SK-N-SH treated with all-trans-retinoic acid at 6 μM for 48 hours (cell line): ENCODE measurements around the gene NLRP8.

Source experiments
- ATAC-seq: fragments of 200-7000 bp; cut with Tn5 transposase; 3 replicates; pipeline ENCODE4 v1.9.1; 2020; ENCODE audit warnings: mild to moderate bottlenecking, moderate library complexity
- ARNTL ChIP-seq: fragments of 450-650 bp; formaldehyde crosslinking; IDR thresholded peaks from 2 replicates; pipeline ENCODE4 v1.5.0; 2020; ENCODE audit warnings: low read depth, mild to moderate bottlenecking, moderate library complexity, borderline replicate concordance
- BACH2 ChIP-seq: fragments of 250-450 bp; sonication (Bioruptor Pico); IDR thresholded peaks from 2 replicates; pipeline ENCODE4 v1.9.0; 2021; ENCODE audit warnings: mild to moderate bottlenecking, borderline replicate concordance
- CREB5 ChIP-seq: fragments of 250-450 bp; sonication (Bioruptor Pico); IDR thresholded peaks from 2 replicates; pipeline ENCODE4 v1.5.1; 2020; ENCODE audit warnings: low read depth, mild to moderate bottlenecking, moderate library complexity
- CSDC2 ChIP-seq: fragments of 250-450 bp; sonication (Bioruptor Pico); IDR thresholded peaks from 2 replicates; pipeline ENCODE4 v1.5.0; 2020; ENCODE audit warnings: mild to moderate bottlenecking, moderate library complexity
- ESRRG ChIP-seq: fragments of 250-450 bp; sonication (Bioruptor Pico); IDR thresholded peaks from 2 replicates; pipeline ENCODE4 v1.6.1; 2021; ENCODE audit warnings: mild to moderate bottlenecking
- GLIS3 ChIP-seq: fragments of 250-450 bp; sonication (Bioruptor Pico); IDR thresholded peaks from 2 replicates; pipeline ENCODE4 v1.5.0; 2020; ENCODE audit warnings: mild to moderate bottlenecking, moderate library complexity
- PATZ1 ChIP-seq: fragments of 250-450 bp; sonication (Bioruptor Pico); IDR thresholded peaks from 2 replicates; pipeline ENCODE4 v1.8.0; 2020; ENCODE audit warnings: mild to moderate bottlenecking, moderate library complexity, borderline replicate concordance
- PPARA ChIP-seq: fragments of 250-450 bp; sonication (Bioruptor Pico); IDR thresholded peaks from 2 replicates; pipeline ENCODE4 v1.5.0; 2020; ENCODE audit warnings: mild to moderate bottlenecking, borderline replicate concordance
- RARB ChIP-seq: fragments of 250-450 bp; sonication (Bioruptor Pico); IDR thresholded peaks from 2 replicates; pipeline ENCODE4 v1.8.0; 2021; ENCODE audit warnings: mild to moderate bottlenecking, moderate library complexity
- SNAI2 ChIP-seq: fragments of 250-450 bp; sonication (Bioruptor Pico); IDR thresholded peaks from 2 replicates; pipeline ENCODE4 v1.5.0; 2020; ENCODE audit warnings: mild to moderate bottlenecking, moderate library complexity
- TCF4 ChIP-seq: fragments of 250-450 bp; sonication (Bioruptor Pico); IDR thresholded peaks from 2 replicates; pipeline ENCODE4 v1.8.0; 2021; ENCODE audit warnings: mild to moderate bottlenecking, moderate library complexity, borderline replicate concordance
- TOX ChIP-seq: fragments of 250-450 bp; sonication (Bioruptor Pico); IDR thresholded peaks from 2 replicates; pipeline ENCODE4 v1.8.0; 2021; ENCODE audit warnings: mild to moderate bottlenecking, moderate library complexity, borderline replicate concordance
- TSHZ2 ChIP-seq: fragments of 250-450 bp; sonication (Bioruptor Pico); IDR thresholded peaks from 2 replicates; pipeline ENCODE4 v1.5.0; 2020; ENCODE audit warnings: mild to moderate bottlenecking, moderate library complexity
- ZC3H10 ChIP-seq: fragments of 250-450 bp; sonication (Bioruptor Pico); IDR thresholded peaks from 2 replicates; pipeline ENCODE4 v1.5.1; 2021; ENCODE audit warnings: mild to moderate bottlenecking, moderate library complexity
- ZFP3 ChIP-seq: fragments of 250-450 bp; sonication (Bioruptor Pico); IDR thresholded peaks from 2 replicates; pipeline ENCODE4 v1.5.0; 2020; ENCODE audit warnings: mild to moderate bottlenecking, moderate library complexity
- ZFP30 ChIP-seq: fragments of 450-650 bp; formaldehyde crosslinking; IDR thresholded peaks from 2 replicates; pipeline ENCODE4 v1.5.0; 2022; ENCODE audit warnings: mild to moderate bottlenecking, moderate library complexity
- ZNF565 ChIP-seq: fragments of 450-650 bp; formaldehyde crosslinking; conservative IDR thresholded peaks from 2 replicates; pipeline ENCODE4 v1.5.0; 2020; ENCODE audit warnings: low read depth, mild to moderate bottlenecking, moderate library complexity
- ZNF70 ChIP-seq: fragments of 450-650 bp; formaldehyde crosslinking; IDR thresholded peaks from 2 replicates; pipeline ENCODE4 v1.5.0; 2020; ENCODE audit warnings: mild to moderate bottlenecking, moderate library complexity
- ZNF8 ChIP-seq: fragments of 450-650 bp; formaldehyde crosslinking; IDR thresholded peaks from 2 replicates; pipeline ENCODE4 v1.5.0; 2020; ENCODE audit warnings: mild to moderate bottlenecking, moderate library complexity

Gene NLRP8

GRCh38 chr19:55930996-55931515, 16.6 kb upstream of the NLRP8 start:
- no peak for ATAC-seq
- no peak for TF ChIP-seq CSDC2 (CRISPR knock-in tag)
- no peak for TF ChIP-seq TCF4 (CRISPR knock-in tag)
- no peak for TF ChIP-seq PATZ1 (CRISPR knock-in tag)
- no peak for TF ChIP-seq TOX (CRISPR knock-in tag)
- no peak for TF ChIP-seq ZNF8 (CRISPR knock-in tag)
- no peak for TF ChIP-seq ARNTL (CRISPR knock-in tag)
- no peak for TF ChIP-seq BACH2
- no peak for TF ChIP-seq ZC3H10 (CRISPR knock-in tag)
- TF ChIP-seq ESRRG (CRISPR knock-in tag): no peak
- no peak for TF ChIP-seq SNAI2
- TF ChIP-seq TSHZ2 (CRISPR knock-in tag): no peak
- no peak for TF ChIP-seq GLIS3 (CRISPR knock-in tag)
- TF ChIP-seq ZNF565: no peak

GRCh38 chr19:55931936-55932386, 15.7 kb upstream of the NLRP8 start, which contains the start of gene NLRP13:
TSS of gene NLRP13 (minus strand) at chr19:55932336. CDS start at chr19:55932311, 25 bp downstream.
- ATAC-seq: no peak
- no peak for TF ChIP-seq ESRRG (CRISPR knock-in tag)
- TF ChIP-seq CSDC2 (CRISPR knock-in tag): no peak
- no peak for TF ChIP-seq ZFP3 (CRISPR knock-in tag)
- TF ChIP-seq ZNF565: no peak
- TF ChIP-seq BACH2: no peak

- ATAC-seq: no peak
- TF ChIP-seq PATZ1 (CRISPR knock-in tag): no peak
- TF ChIP-seq ZC3H10 (CRISPR knock-in tag): no peak
- TF ChIP-seq BACH2: no peak
- no peak for TF ChIP-seq CSDC2 (CRISPR knock-in tag)
- TF ChIP-seq ZNF565: no peak
- TF ChIP-seq ZNF70: no peak
Measured at GRCh38 chr19:55935206-55935605, 12.4 kb upstream of the NLRP8 start.

GRCh38 chr19:55939206-55939605, 8.4 kb upstream of the NLRP8 start:
- TF ChIP-seq TCF4 (CRISPR knock-in tag) (no peak), RARB (CRISPR knock-in tag) (no peak), CREB5 (no peak), ZNF8 (CRISPR knock-in tag) (no peak), ESRRG (CRISPR knock-in tag) (no peak), TOX (CRISPR knock-in tag) (no peak), PATZ1 (CRISPR knock-in tag) (no peak), ZFP30 (CRISPR knock-in tag) (no peak), ZFP3 (CRISPR knock-in tag) (no peak), PPARA (no peak), BACH2 (no peak), ZNF565 (no peak), ZC3H10 (CRISPR knock-in tag) (no peak), TSHZ2 (CRISPR knock-in tag) (no peak)
- no peak for ATAC-seq
